HCT116 (cell line): Measurements from ENCODE around the gene C19orf85.

Experiments
- CTCF ChIP-seq, 3 experiments: fragments of 200-600 bp in 1 of 3; sonication (generic) in 1 of 3; IDR thresholded peaks in 2 of 3; conservative IDR thresholded peaks in 1 of 3; 2 replicates each; pipeline ENCODE4 v1.5.1; 2012 to 2017; ENCODE audit warnings: low read depth in 2 of 3, low read length in 2 of 3, antibody characterized with exemption in 1 of 3, borderline replicate concordance in 1 of 3, control low read depth in 1 of 3, mild to moderate bottlenecking in 1 of 3, mixed read lengths in 1 of 3, mixed run types in 1 of 3, moderate library complexity in 1 of 3; ENCODE audit not compliant: insufficient read depth in 1 of 3
- EGR1 ChIP-seq: IDR thresholded peaks from 2 replicates; pipeline ENCODE4 v1.6.1; 2012; ENCODE audit warnings: low read depth
- EZH2phosphoT487 ChIP-seq: fragments of 200-600 bp; IDR thresholded peaks from 2 replicates; pipeline ENCODE4 v1.6.1; 2018; ENCODE audit warnings: antibody characterized with exemption, borderline replicate concordance
- JUND ChIP-seq: IDR thresholded peaks from 2 replicates; pipeline ENCODE4 v1.6.1; 2012
- MAX ChIP-seq: IDR thresholded peaks from 2 replicates; pipeline ENCODE4 v1.6.1; 2012
- POLR2A ChIP-seq: IDR thresholded peaks from 2 replicates; pipeline ENCODE4 v1.7.0; 2011; ENCODE audit warnings: borderline replicate concordance; ENCODE audit not compliant: insufficient read depth, insufficient read length; ENCODE audit errors: extremely low read depth
- POLR2AphosphoS5 ChIP-seq: IDR thresholded peaks from 2 replicates; pipeline ENCODE4 v1.6.1; 2011; ENCODE audit warnings: mild to moderate bottlenecking, low read depth, low read length, moderate library complexity
- RAD21 ChIP-seq: IDR thresholded peaks from 2 replicates; pipeline ENCODE4 v1.6.1; 2012; ENCODE audit warnings: low read depth, mild to moderate bottlenecking
- SP1 ChIP-seq: IDR thresholded peaks from 2 replicates; pipeline ENCODE4 v1.6.1; 2012; ENCODE audit warnings: low read depth
- ZBTB33 ChIP-seq: IDR thresholded peaks from 2 replicates; pipeline ENCODE4 v1.6.1; 2011; ENCODE audit warnings: mild to moderate bottlenecking, low read length, moderate library complexity; ENCODE audit not compliant: insufficient replicate concordance; ENCODE audit errors: extremely low read depth
- ZNF274 ChIP-seq: fragments of 200-500 bp; sonication (Bioruptor generic); IDR thresholded peaks from 2 replicates; pipeline ENCODE4 v1.6.1; 2014; ENCODE audit warnings: mild to moderate bottlenecking, low read depth, low read length, inconsistent platforms

GRCh38 chr19:55443045-55443823 lies 21.3 kb downstream of the C19orf85 start, which contains the start of gene SHISA7:
- TF ChIP-seq MAX (no peak), CTCF (IDR thresholded peaks at IDR 0.05 in 2 of 3, conservative IDR thresholded peaks at IDR 0.05 in 1 of 3; ENCODE audit: borderline replicate concordance in 1 of 3, insufficient read depth in 1 of 3, low read depth in 2 of 3, low read length in 2 of 3) (no peak), EGR1 (no peak), SP1 (no peak), JUND (no peak), ZBTB33 (no peak), POLR2A (no peak), ZNF274 (no peak), RAD21 (no peak), POLR2AphosphoS5 (no peak), EZH2phosphoT487 (no peak)
